ENCODE results near the gene PRKAR1A.

GRCh38 chr17:68531252-68531651 lies 19.0 kb downstream of the PRKAR1A start:
- TF ChIP-seq CTCF (IDR thresholded peaks at IDR 0.05) = no peak
- TF ChIP-seq POLR2A (IDR thresholded peaks at IDR 0.05) = no peak
